Stimulated activated CD4-positive, alpha-beta T cell treated with anti-CD3 and anti-CD28 coated beads, Interleukin-2, amount 100 ng/mL, for 48 hours (primary cell): ENCODE measurements around the gene CHST6.
"Not testable (repeated sequence)": the region's sequence is repeated elsewhere in the genome, so short reads cannot be mapped to it uniquely, and the experiment has no call there.

Experiments used
- DNase-seq, 2 donors: peaks; one replicate each; pipeline ENCODE4 v3.0.0-alpha.2; 2020

The CHST6 gene

GRCh38 chr16:75432828-75433731 lies 62.2 kb downstream of the CHST6 start, which contains the start of gene CFDP1:
CFDP1 (minus strand) TSS chr16:75433503; CDS start chr16:75433352, 151 bp downstream.
- DNase-seq, result peak; percentile 91 to 92

GRCh38 chr16:75429621-75430403 lies 65.4 kb downstream of the CHST6 start:
- no peak for DNase-seq

- not testable (repeated sequence) for DNase-seq
Measured at GRCh38 chr16:75426524-75426923, 68.7 kb downstream of the CHST6 start.

- DNase-seq, result not testable (repeated sequence)
Measured at GRCh38 chr16:75424105-75424762, 71.0 kb downstream of the CHST6 start.

GRCh38 chr16:75423723-75424104 lies 71.5 kb downstream of the CHST6 start:
- no peak for DNase-seq
